Neural progenitor cell (in vitro differentiated cells): ENCODE data around the gene TEX35. TPM values are rescaled to one million over a fixed set of nuclear protein-coding genes. Genes with fewer than 3 reads are reported as not detected.

Source experiments
- DNase-seq: peaks from one replicate; pipeline ENCODE4 v3.0.0-alpha.2; 2016; ENCODE audit warnings: low spot score
- H2AFZ ChIP-seq: fragments of 200-600 bp; sonication (generic); replicated peaks from 2 replicates; pipeline ENCODE4 v1.6.1; 2016; ENCODE audit warnings: antibody characterized with exemption
- H3F3A ChIP-seq: fragments of 200-600 bp; sonication (generic); 2 replicates; pipeline ENCODE4 v1.6.1; 2016; ENCODE audit warnings: antibody characterized with exemption, low read depth
- H3K27ac ChIP-seq: fragments of 200-600 bp; sonication (generic); 2 replicates; pipeline ENCODE4 v1.5.1; 2016; ENCODE audit warnings: mild to moderate bottlenecking
- H3K27me3 ChIP-seq: fragments of 200-600 bp; sonication (generic); 2 replicates; pipeline ENCODE4 v1.6.1; 2016; ENCODE audit warnings: mild to moderate bottlenecking, moderate library complexity
- H3K36me3 ChIP-seq: fragments of 200-600 bp; sonication (generic); 2 replicates; pipeline ENCODE4 v1.5.1; 2016
- H3K4me1 ChIP-seq: fragments of 200-600 bp; sonication (generic); 2 replicates; pipeline ENCODE4 v1.6.1; 2016; ENCODE audit warnings: mixed run types
- H3K4me2 ChIP-seq: fragments of 200-600 bp; sonication (generic); 2 replicates; pipeline ENCODE4 v1.6.1; 2016
- H3K4me3 ChIP-seq: fragments of 200-600 bp; sonication (generic); 2 replicates; pipeline ENCODE4 v1.5.1; 2016
- H3K79me2 ChIP-seq: fragments of 200-600 bp; sonication (generic); 2 replicates; pipeline ENCODE4 v1.6.1; 2016; ENCODE audit warnings: low read depth
- H3K9ac ChIP-seq: fragments of 200-600 bp; sonication (generic); 2 replicates; pipeline ENCODE4 v1.6.1; 2016
- H3K9me3 ChIP-seq: fragments of 200-600 bp; sonication (generic); 2 replicates; pipeline ENCODE4 v1.5.1; 2016; ENCODE audit warnings: low read depth
- H4K20me1 ChIP-seq: fragments of 200-600 bp; sonication (generic); 2 replicates; pipeline ENCODE4 v1.6.1; 2016; ENCODE audit warnings: low read depth
- H3K27ac Mint-ChIP-seq: 3 replicates; pipeline ENCODE4 v1.8.0; 2021; ENCODE audit warnings: mixed read lengths
- H3K27me3 Mint-ChIP-seq: 2 replicates; pipeline ENCODE4 v1.8.0; 2022; ENCODE audit warnings: low read depth, mild to moderate bottlenecking, inconsistent platforms, moderate library complexity, mixed read lengths; ENCODE audit not compliant: insufficient read depth
- H3K36me3 Mint-ChIP-seq: 3 replicates; pipeline ENCODE4 v1.8.0; 2021; ENCODE audit warnings: mixed read lengths
- H3K4me1 Mint-ChIP-seq: 3 replicates; pipeline ENCODE4 v1.8.0; 2021; ENCODE audit warnings: mixed read lengths
- H3K4me3 Mint-ChIP-seq: 3 replicates; pipeline ENCODE4 v1.8.0; 2021; ENCODE audit warnings: mild to moderate bottlenecking, moderate library complexity, mixed read lengths
- H3K9me3 Mint-ChIP-seq: 3 replicates; pipeline ENCODE4 v1.8.0; 2020; ENCODE audit warnings: mixed read lengths
- EZH2 ChIP-seq: fragments of 200-600 bp; sonication (generic); IDR thresholded peaks from 2 replicates; pipeline ENCODE4 v1.6.1; 2017; ENCODE audit warnings: antibody characterized with exemption, mild to moderate bottlenecking, moderate library complexity
- EZH2phosphoT487 ChIP-seq: fragments of 200-600 bp; sonication (generic); IDR thresholded peaks from 2 replicates; pipeline ENCODE4 v1.6.1; 2017; ENCODE audit warnings: antibody characterized with exemption
- total RNA-seq: library from RNA; depleted of rRNA; stranded (reverse); fragments of >200 nt; gene quantifications from 2 replicates; pipeline ENCODE4 v1.2.3, GENCODE V29; 2015; ENCODE audit warnings: low replicate concordance
- TF ChIP-seq, protein P1 (sequence below): fragments of 200-600 bp; sonication (generic); IDR thresholded peaks from 2 replicates; pipeline ENCODE4 v1.5.1; 2017; ENCODE audit warnings: antibody characterized with exemption, mild to moderate bottlenecking

TEX35 gene
- total RNA-seq: not detected in 2 replicates

DNA sequence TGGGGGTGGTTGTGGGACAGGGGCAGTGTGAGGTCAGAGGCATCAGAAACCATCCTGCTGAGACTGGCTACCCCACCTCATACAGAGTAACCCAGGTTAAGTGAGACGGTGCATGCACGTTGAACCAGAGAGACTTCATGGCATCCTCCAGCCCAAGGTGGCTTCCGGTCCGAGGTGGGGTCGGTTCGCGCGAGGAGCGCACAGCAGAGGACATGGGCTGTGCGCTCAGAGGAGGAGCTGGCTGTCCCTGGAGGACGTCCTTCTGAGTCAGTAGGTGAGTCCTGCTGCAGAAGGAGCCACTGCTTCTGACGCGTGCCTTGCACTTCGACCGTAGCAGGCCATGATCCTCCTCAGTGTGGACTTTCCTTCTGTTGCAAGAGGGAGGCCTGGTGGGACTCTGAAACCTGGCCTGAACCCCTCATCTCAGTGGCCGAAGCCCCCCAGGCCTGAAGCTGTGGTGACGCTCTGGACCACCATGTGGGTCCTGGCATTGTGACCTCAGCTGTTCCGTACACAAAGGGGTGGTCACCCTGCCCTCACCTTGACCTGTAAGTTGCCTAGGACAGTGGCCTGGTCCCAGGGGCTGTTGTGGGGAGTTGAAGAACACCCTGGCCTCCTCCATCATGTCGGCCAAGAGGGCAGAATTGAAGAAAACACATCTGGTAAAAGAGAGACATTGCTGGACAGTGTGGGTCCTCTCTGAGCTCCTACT is at the start of gene TEX35:
Gene TEX35 (plus strand): TSS at position 544 of the 712 bp plus-strand sequence. CDS start 80 bp downstream, at position 624.
- Histone ChIP-seq H3K4me3 (no peak within 1 kb of the TSS), H3K36me3 (no peaks in the 10 kb centered on the region), H3F3A (no peaks in the 10 kb centered on the region), H3K27me3 (no peaks in the 10 kb centered on the region), H3K4me1 (no peaks in the 10 kb centered on the region), H3K4me2 (no peak within 1 kb of the TSS), H3K9me3 (no peaks in the 10 kb centered on the region), H3K27ac (no peak within 1 kb of the TSS), H3K9ac (no peak within 1 kb of the TSS), H2AFZ (peak within 1 kb of the TSS; percentile 96), H3K79me2 (no peaks in the 10 kb centered on the region), H4K20me1 (no peaks in the 10 kb centered on the region)
- H3K9me3 Mint-ChIP-seq: no peaks in the 10 kb centered on the region
- H3K4me1 Mint-ChIP-seq: peaks cover 4% of the 10 kb centered on the region
- no peak for TF ChIP-seq EZH2
- TF ChIP-seq, protein P1, sequence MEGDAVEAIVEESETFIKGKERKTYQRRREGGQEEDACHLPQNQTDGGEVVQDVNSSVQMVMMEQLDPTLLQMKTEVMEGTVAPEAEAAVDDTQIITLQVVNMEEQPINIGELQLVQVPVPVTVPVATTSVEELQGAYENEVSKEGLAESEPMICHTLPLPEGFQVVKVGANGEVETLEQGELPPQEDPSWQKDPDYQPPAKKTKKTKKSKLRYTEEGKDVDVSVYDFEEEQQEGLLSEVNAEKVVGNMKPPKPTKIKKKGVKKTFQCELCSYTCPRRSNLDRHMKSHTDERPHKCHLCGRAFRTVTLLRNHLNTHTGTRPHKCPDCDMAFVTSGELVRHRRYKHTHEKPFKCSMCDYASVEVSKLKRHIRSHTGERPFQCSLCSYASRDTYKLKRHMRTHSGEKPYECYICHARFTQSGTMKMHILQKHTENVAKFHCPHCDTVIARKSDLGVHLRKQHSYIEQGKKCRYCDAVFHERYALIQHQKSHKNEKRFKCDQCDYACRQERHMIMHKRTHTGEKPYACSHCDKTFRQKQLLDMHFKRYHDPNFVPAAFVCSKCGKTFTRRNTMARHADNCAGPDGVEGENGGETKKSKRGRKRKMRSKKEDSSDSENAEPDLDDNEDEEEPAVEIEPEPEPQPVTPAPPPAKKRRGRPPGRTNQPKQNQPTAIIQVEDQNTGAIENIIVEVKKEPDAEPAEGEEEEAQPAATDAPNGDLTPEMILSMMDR: no peak
- TF ChIP-seq EZH2phosphoT487: no peak
- H3K36me3 Mint-ChIP-seq: no peaks in the 10 kb centered on the region
- peak within 1 kb of the TSS; percentile 69 for H3K27ac Mint-ChIP-seq
- no peak for DNase-seq
- no peak within 1 kb of the TSS for H3K4me3 Mint-ChIP-seq
- H3K27me3 Mint-ChIP-seq: peaks cover 9% of the 10 kb centered on the region

DNA sequence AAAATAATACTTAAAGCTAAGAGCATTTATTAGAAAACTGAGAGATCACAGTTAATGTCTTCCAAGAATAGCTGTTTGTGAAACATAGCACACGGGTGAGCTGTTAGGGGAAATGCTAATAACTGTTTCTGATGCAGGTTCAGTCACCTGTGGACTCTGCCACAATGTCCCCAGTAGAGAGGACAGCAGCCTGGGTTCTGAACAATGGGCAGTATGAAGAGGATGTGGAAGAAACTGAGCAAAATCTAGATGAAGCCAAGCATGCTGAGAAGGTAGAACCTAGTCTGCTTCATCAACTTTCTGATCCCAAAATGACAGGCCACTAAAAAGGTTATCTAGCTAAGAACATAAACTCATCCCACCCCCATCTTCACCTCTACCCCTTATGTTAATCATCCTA is 48.8 kb upstream of the TEX35 start:
- Mint-ChIP-seq H3K9me3 (no peaks in the 10 kb centered on the region), H3K4me3 (no peak overlapping the region), H3K36me3 (peaks cover 19% of the 10 kb centered on the region), H3K27ac (no peak overlapping the region), H3K27me3 (no peaks in the 10 kb centered on the region), H3K4me1 (peaks cover 3% of the 10 kb centered on the region)
- peaks cover 14% of the 10 kb centered on the region for H3K4me1 ChIP-seq
- no peaks in the 10 kb centered on the region for H3K27me3 ChIP-seq
- H3K79me2 ChIP-seq: no peaks in the 10 kb centered on the region
- TF ChIP-seq EZH2phosphoT487 (no peak), EZH2 (no peak)
- TF ChIP-seq, protein P1: no peak
- no peak for DNase-seq
- H3K27ac ChIP-seq: no peak overlapping the region
- no peak overlapping the region for H3K4me2 ChIP-seq
- no peaks in the 10 kb centered on the region for H4K20me1 ChIP-seq
- no peaks in the 10 kb centered on the region for H3K9me3 ChIP-seq
- H3K9ac ChIP-seq: no peak overlapping the region
- peaks cover 6% of the 10 kb centered on the region for H3F3A ChIP-seq
- H2AFZ ChIP-seq: no peak overlapping the region
- no peak overlapping the region for H3K4me3 ChIP-seq
- no peaks in the 10 kb centered on the region for H3K36me3 ChIP-seq

DNA sequence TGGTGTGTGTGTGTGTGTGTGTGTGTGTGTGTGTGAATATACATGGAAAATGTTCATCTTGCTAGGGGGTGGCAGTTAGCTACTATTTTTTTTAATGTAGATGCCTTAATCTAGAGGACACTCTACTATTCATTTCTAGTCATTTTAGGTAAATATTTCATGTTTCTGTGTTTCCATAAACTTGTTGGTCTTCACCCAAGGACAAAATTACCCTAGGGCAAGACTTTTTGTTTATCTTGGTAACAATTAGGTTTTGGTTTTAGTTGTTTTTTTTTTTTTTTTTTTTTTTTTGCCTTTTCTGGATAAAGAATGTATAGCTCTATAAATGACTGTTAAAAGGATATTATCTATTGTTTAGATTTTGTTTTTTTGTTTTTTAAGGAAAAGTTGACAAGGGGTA is 48.3 kb upstream of the TEX35 start:
- H3K36me3 Mint-ChIP-seq: peaks cover 19% of the 10 kb centered on the region
- H3K79me2 ChIP-seq: no peaks in the 10 kb centered on the region
- H3F3A ChIP-seq: peaks cover 6% of the 10 kb centered on the region
- no peaks in the 10 kb centered on the region for H3K36me3 ChIP-seq
- H4K20me1 ChIP-seq: no peaks in the 10 kb centered on the region
- H3K4me3 Mint-ChIP-seq: no peak overlapping the region
- H2AFZ ChIP-seq: no peak overlapping the region
- H3K9me3 ChIP-seq: no peaks in the 10 kb centered on the region
- H3K4me2 ChIP-seq: no peak overlapping the region
- TF ChIP-seq EZH2phosphoT487: no peak
- no peak for DNase-seq
- no peak overlapping the region for H3K27ac Mint-ChIP-seq
- no peaks in the 10 kb centered on the region for H3K27me3 Mint-ChIP-seq
- no peak overlapping the region for H3K4me3 ChIP-seq
- no peak overlapping the region for H3K27ac ChIP-seq
- H3K27me3 ChIP-seq: no peaks in the 10 kb centered on the region
- peaks cover 14% of the 10 kb centered on the region for H3K4me1 ChIP-seq
- no peak overlapping the region for H3K9ac ChIP-seq
- no peaks in the 10 kb centered on the region for H3K9me3 Mint-ChIP-seq
- peaks cover 3% of the 10 kb centered on the region for H3K4me1 Mint-ChIP-seq

DNA sequence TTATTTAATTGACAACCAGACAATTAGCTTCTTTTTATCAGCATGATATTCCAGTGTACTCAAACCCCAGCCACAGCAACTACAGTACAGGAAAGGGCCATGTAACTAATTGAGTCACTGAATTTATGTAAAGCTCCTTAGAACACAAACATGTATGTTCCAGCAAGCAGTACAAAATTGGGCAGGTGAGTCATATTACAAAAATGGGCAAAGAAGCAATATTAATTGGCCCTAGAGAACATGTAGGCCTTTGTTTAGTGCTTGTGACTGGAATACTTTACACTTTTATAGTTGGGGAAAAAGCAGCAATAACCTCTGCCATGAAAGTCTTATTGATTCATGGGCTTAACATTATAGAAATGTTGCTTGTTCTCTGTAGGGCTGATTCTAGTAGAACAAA is 47.9 kb upstream of the TEX35 start:
- H3K4me3 ChIP-seq: no peak overlapping the region
- Mint-ChIP-seq H3K27ac (no peak overlapping the region), H3K36me3 (peaks cover 19% of the 10 kb centered on the region), H3K27me3 (no peaks in the 10 kb centered on the region), H3K4me3 (no peak overlapping the region), H3K4me1 (peaks cover 3% of the 10 kb centered on the region), H3K9me3 (no peaks in the 10 kb centered on the region)
- H4K20me1 ChIP-seq: no peaks in the 10 kb centered on the region
- no peak for DNase-seq
- H3K4me1 ChIP-seq: peaks cover 14% of the 10 kb centered on the region
- no peak overlapping the region for H3K9ac ChIP-seq
- TF ChIP-seq EZH2phosphoT487: no peak
- no peak for TF ChIP-seq EZH2
- TF ChIP-seq, protein P1: no peak
- H3K9me3 ChIP-seq: no peaks in the 10 kb centered on the region
- no peaks in the 10 kb centered on the region for H3K36me3 ChIP-seq
- no peak overlapping the region for H2AFZ ChIP-seq
- H3K4me2 ChIP-seq: no peak overlapping the region
- peaks cover 6% of the 10 kb centered on the region for H3F3A ChIP-seq
- no peaks in the 10 kb centered on the region for H3K27me3 ChIP-seq
- no peak overlapping the region for H3K27ac ChIP-seq
- no peaks in the 10 kb centered on the region for H3K79me2 ChIP-seq
